ENCODE data around the gene BABAM2. TPM values are rescaled to one million over a fixed set of nuclear protein-coding genes. Genes with fewer than 3 reads are reported as not detected.

BABAM2 gene
- total RNA-seq, 4 donors from 2014 or later, result 34.4 to 44.9 (median 38.3) TPM

GRCh38 chr2:27921424-27921823, 30.9 kb downstream of the BABAM2 start:
- TF ChIP-seq, protein P1, sequence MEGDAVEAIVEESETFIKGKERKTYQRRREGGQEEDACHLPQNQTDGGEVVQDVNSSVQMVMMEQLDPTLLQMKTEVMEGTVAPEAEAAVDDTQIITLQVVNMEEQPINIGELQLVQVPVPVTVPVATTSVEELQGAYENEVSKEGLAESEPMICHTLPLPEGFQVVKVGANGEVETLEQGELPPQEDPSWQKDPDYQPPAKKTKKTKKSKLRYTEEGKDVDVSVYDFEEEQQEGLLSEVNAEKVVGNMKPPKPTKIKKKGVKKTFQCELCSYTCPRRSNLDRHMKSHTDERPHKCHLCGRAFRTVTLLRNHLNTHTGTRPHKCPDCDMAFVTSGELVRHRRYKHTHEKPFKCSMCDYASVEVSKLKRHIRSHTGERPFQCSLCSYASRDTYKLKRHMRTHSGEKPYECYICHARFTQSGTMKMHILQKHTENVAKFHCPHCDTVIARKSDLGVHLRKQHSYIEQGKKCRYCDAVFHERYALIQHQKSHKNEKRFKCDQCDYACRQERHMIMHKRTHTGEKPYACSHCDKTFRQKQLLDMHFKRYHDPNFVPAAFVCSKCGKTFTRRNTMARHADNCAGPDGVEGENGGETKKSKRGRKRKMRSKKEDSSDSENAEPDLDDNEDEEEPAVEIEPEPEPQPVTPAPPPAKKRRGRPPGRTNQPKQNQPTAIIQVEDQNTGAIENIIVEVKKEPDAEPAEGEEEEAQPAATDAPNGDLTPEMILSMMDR (IDR thresholded peaks at IDR 0.05; ENCODE audit: low read depth), result no peak

- TF ChIP-seq, protein P1 (IDR thresholded peaks at IDR 0.05; ENCODE audit: low read depth), result no peak
These were observed 31.5 kb downstream of the BABAM2 start for GRCh38 chr2:27921880-27922547.

DNA sequence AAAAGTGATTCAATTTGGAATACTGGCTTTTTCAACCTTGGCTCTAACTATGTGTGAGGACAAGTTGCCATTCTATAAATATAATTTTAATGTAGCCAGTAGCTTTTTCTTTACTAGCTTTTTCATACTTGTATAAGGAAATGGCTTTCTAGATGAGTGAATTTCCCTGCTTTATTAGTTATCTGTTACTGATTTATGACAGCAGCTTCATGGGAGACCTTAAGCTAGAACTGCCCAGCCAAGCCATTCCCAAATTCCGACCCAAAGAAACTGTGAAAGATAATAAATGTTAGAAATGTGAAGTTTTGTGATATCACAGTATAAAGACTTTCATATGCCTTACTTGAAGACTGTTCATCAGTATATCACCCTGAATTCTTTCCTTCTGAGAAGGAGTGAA, 32.3 kb downstream of the BABAM2 start:
- TF ChIP-seq, protein P1 (IDR thresholded peaks at IDR 0.05; ENCODE audit: low read depth), result no peak

- TF ChIP-seq, protein P1 (IDR thresholded peaks at IDR 0.05; ENCODE audit: low read depth), result no peak
These were observed 35.4 kb downstream of the BABAM2 start for GRCh38 chr2:27925766-27926472.

GRCh38 chr2:27929916-27930486, 39.5 kb downstream of the BABAM2 start:
- TF ChIP-seq, protein P1 (IDR thresholded peaks at IDR 0.05; ENCODE audit: low read depth), result no peak

- TF ChIP-seq, protein P1 (IDR thresholded peaks at IDR 0.05; ENCODE audit: low read depth), result no peak
These were observed 40.9 kb downstream of the BABAM2 start for GRCh38 chr2:27931361-27931950.

- TF ChIP-seq, protein P1 (IDR thresholded peaks at IDR 0.05; ENCODE audit: low read depth), result no peak
These were observed 41.9 kb downstream of the BABAM2 start for GRCh38 chr2:27932396-27932795.
